Measurements from ENCODE around the gene SRPX.

Gene SRPX

DNA sequence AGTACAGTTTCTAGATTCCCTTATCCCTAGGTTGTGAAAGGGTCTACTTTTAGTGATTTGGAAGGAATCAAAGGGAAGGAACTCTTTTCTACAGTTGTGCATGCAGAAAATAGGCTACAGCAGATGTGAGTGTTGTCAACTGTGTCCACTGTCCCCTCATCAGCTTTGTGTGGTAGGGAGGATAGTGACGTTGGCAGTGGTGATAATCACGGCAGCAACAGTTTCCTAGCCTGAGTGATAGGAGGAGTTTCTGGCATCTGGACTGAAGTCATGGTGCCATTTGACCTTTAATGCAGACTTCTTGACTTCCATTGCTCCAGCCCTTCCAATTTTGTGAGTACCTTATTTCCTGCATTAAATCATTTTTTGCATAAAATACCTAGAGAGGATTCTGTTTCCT lies 39.3 kb downstream of the SRPX start:
- H4K20me1 ChIP-seq (ENCODE audit: insufficient read depth, low read length) = no peaks in the 10 kb centered on the region
- no peak overlapping the region for H3K27ac ChIP-seq (ENCODE audit: low read length)
- H2AFZ ChIP-seq (ENCODE audit: low read length) = no peak overlapping the region
- H3K36me3 ChIP-seq (replicated peaks; ENCODE audit: insufficient read depth, low read length) = no peaks in the 10 kb centered on the region
- no peaks in the 10 kb centered on the region for H3K79me2 ChIP-seq (ENCODE audit: low read length)
- no peaks in the 10 kb centered on the region for H3K9me3 ChIP-seq (replicated peaks; ENCODE audit: insufficient read depth, low read length)
- no peak for TF ChIP-seq EZH2phosphoT487 (IDR thresholded peaks at IDR 0.05; ENCODE audit: low read length)
- no peak for TF ChIP-seq EZH2 (optimal IDR thresholded peaks at IDR 0.05; ENCODE audit: low read depth, low read length)
- no peak for TF ChIP-seq CTCF (IDR thresholded peaks at IDR 0.05; ENCODE audit: low read length)
- no peak for DNase-seq
- no peaks in the 10 kb centered on the region for H3K27me3 ChIP-seq (replicated peaks; ENCODE audit: insufficient read depth, low read length)
- H3K9ac ChIP-seq (ENCODE audit: low read length) = no peak overlapping the region
- H3K4me2 ChIP-seq (ENCODE audit: low read depth, low read length) = no peak overlapping the region
- H3K4me3 ChIP-seq (ENCODE audit: low read length) = no peak overlapping the region
- H3K9me2 ChIP-seq (replicated peaks; ENCODE audit: insufficient read depth, low read length) = no peaks in the 10 kb centered on the region
- no peaks in the 10 kb centered on the region for H3K4me1 ChIP-seq (ENCODE audit: low read length)
- no peaks in the 10 kb centered on the region for H3F3A ChIP-seq (ENCODE audit: insufficient read depth, low read length)

GRCh38 chrX:38178396-38178795 lies 42.3 kb downstream of the SRPX start:
- H3K36me3 ChIP-seq (replicated peaks; ENCODE audit: insufficient read depth, low read length) = no peaks in the 10 kb centered on the region
- no peak overlapping the region for H3K4me3 ChIP-seq (ENCODE audit: low read length)
- H3K27me3 ChIP-seq (replicated peaks; ENCODE audit: insufficient read depth, low read length) = no peaks in the 10 kb centered on the region
- no peaks in the 10 kb centered on the region for H4K20me1 ChIP-seq (ENCODE audit: insufficient read depth, low read length)
- H2AFZ ChIP-seq (ENCODE audit: low read length) = no peak overlapping the region
- no peaks in the 10 kb centered on the region for H3K4me1 ChIP-seq (ENCODE audit: low read length)
- no peaks in the 10 kb centered on the region for H3K79me2 ChIP-seq (ENCODE audit: low read length)
- TF ChIP-seq EZH2phosphoT487 (IDR thresholded peaks at IDR 0.05; ENCODE audit: low read length) (no peak), CTCF (IDR thresholded peaks at IDR 0.05; ENCODE audit: low read length) (no peak), EZH2 (optimal IDR thresholded peaks at IDR 0.05; ENCODE audit: low read depth, low read length) (no peak)
- H3K27ac ChIP-seq (ENCODE audit: low read length) = no peak overlapping the region
- H3K9me3 ChIP-seq (replicated peaks; ENCODE audit: insufficient read depth, low read length) = no peaks in the 10 kb centered on the region
- H3K9ac ChIP-seq (ENCODE audit: low read length) = no peak overlapping the region
- no peaks in the 10 kb centered on the region for H3K9me2 ChIP-seq (replicated peaks; ENCODE audit: insufficient read depth, low read length)
- H3F3A ChIP-seq (ENCODE audit: insufficient read depth, low read length) = no peaks in the 10 kb centered on the region
- DNase-seq = no peak
- H3K4me2 ChIP-seq (ENCODE audit: low read depth, low read length) = no peak overlapping the region

GRCh38 chrX:38175139-38175538 lies 45.5 kb downstream of the SRPX start:
- Histone ChIP-seq H3K9ac (ENCODE audit: low read length) (no peak overlapping the region), H2AFZ (ENCODE audit: low read length) (no peak overlapping the region)

More at GRCh38 chrX:38175139-38175538, 45.5 kb downstream of the SRPX start:
- Histone ChIP-seq H3K36me3 (replicated peaks; ENCODE audit: insufficient read depth, low read length) (no peaks in the 10 kb centered on the region), H3K4me2 (ENCODE audit: low read depth, low read length) (no peak overlapping the region), H3K79me2 (ENCODE audit: low read length) (no peaks in the 10 kb centered on the region), H3K9me3 (replicated peaks; ENCODE audit: insufficient read depth, low read length) (no peaks in the 10 kb centered on the region), H3K27me3 (replicated peaks; ENCODE audit: insufficient read depth, low read length) (no peaks in the 10 kb centered on the region), H3K9me2 (replicated peaks; ENCODE audit: insufficient read depth, low read length) (no peaks in the 10 kb centered on the region), H3K4me1 (ENCODE audit: low read length) (no peaks in the 10 kb centered on the region), H3F3A (ENCODE audit: insufficient read depth, low read length) (no peaks in the 10 kb centered on the region), H3K27ac (ENCODE audit: low read length) (no peak overlapping the region), H3K4me3 (ENCODE audit: low read length) (no peak overlapping the region), H4K20me1 (ENCODE audit: insufficient read depth, low read length) (no peaks in the 10 kb centered on the region)
- TF ChIP-seq EZH2 (optimal IDR thresholded peaks at IDR 0.05; ENCODE audit: low read depth, low read length) (no peak), CTCF (IDR thresholded peaks at IDR 0.05; ENCODE audit: low read length) (peak; percentile 63), EZH2phosphoT487 (IDR thresholded peaks at IDR 0.05; ENCODE audit: low read length) (no peak)
- peak; percentile 30 for DNase-seq
